KMS-11 (cell line): ENCODE measurements around the gene MAJIN.

Source experiments
- H2AFZ ChIP-seq: fragments of 200-600 bp; sonication (generic); 2 replicates; pipeline ENCODE4 v1.6.1; 2016; ENCODE audit warnings: antibody characterized with exemption, mixed run types, low read depth
- H3K27ac ChIP-seq: fragments of 200-600 bp; sonication (generic); 2 replicates; pipeline ENCODE4 v1.6.1; 2016; ENCODE audit warnings: mild to moderate bottlenecking, mixed run types
- H3K27me3 ChIP-seq: fragments of 200-600 bp; sonication (generic); 2 replicates; pipeline ENCODE4 v1.6.1; 2017; ENCODE audit warnings: mild to moderate bottlenecking, low read depth, mixed run types, moderate library complexity; ENCODE audit not compliant: insufficient read depth
- H3K36me3 ChIP-seq: fragments of 200-600 bp; sonication (generic); 2 replicates; pipeline ENCODE4 v1.6.1; 2017; ENCODE audit warnings: mild to moderate bottlenecking, mixed run types; ENCODE audit not compliant: insufficient read depth
- H3K4me1 ChIP-seq: fragments of 200-600 bp; sonication (generic); 2 replicates; pipeline ENCODE4 v1.6.1; 2016; ENCODE audit warnings: mild to moderate bottlenecking, low read depth, mixed run types; ENCODE audit not compliant: poor library complexity, severe bottlenecking
- H3K4me2 ChIP-seq: fragments of 200-600 bp; sonication (generic); 2 replicates; pipeline ENCODE4 v1.7.0; 2016; ENCODE audit warnings: mild to moderate bottlenecking, mixed run types
- H3K4me3 ChIP-seq: fragments of 200-600 bp; sonication (generic); IDR thresholded peaks from 2 replicates; pipeline ENCODE4 v1.6.1; 2017; ENCODE audit warnings: low read depth, low read length, mixed read lengths; ENCODE audit not compliant: insufficient read depth
- H3K79me2 ChIP-seq: fragments of 200-600 bp; sonication (generic); 2 replicates; pipeline ENCODE4 v1.6.1; 2016; ENCODE audit warnings: low read depth, mixed run types; ENCODE audit not compliant: insufficient read depth
- H3K9ac ChIP-seq: fragments of 200-600 bp; sonication (generic); 2 replicates; pipeline ENCODE4 v1.6.1; 2016; ENCODE audit warnings: mild to moderate bottlenecking, mixed run types
- H4K20me1 ChIP-seq: fragments of 200-600 bp; sonication (generic); 2 replicates; pipeline ENCODE4 v1.6.1; 2016; ENCODE audit warnings: mild to moderate bottlenecking, mixed run types; ENCODE audit not compliant: insufficient read depth
- TF ChIP-seq, protein P1 (sequence below): fragments of 200-600 bp; sonication (generic); conservative IDR thresholded peaks from 2 replicates; pipeline ENCODE4 v1.6.1; 2017; ENCODE audit warnings: low read depth, mild to moderate bottlenecking, antibody characterized with exemption, low read length, moderate library complexity, mixed read lengths

MAJIN gene

DNA sequence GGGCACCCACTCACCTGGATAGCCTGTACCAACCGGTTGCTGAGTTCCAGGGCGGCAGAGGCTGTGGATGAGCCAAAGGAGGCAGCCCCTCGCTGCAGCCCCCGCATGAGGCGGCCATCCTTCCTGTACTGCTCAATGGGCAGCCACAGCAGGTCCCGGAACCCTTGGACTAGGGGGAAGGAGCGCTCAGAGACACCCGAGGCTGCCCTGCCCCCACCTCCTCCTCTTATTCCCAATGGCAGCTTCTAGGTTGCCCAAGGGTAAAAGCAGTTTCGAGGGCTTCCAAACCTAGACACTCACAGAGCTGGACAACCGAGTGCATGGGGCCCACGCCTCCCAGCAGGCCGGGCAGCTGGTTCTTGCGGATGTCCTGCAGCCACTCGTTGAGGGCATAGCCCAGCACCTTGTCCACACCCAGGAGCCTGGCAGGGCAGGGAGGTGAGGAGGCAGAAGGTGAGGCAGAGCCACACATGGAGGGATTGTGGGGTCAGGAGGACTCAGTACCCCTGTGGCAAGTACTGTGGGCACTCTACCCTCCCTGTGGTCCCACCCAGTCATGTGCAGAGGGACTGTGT lies 75.4 kb downstream of the MAJIN start:
- peaks cover 5% of the 10 kb centered on the region for H3K4me1 ChIP-seq
- no peaks in the 10 kb centered on the region for H3K36me3 ChIP-seq
- H3K4me2 ChIP-seq: no peak overlapping the region
- no peak overlapping the region for H3K27ac ChIP-seq
- no peaks in the 10 kb centered on the region for H4K20me1 ChIP-seq
- no peaks in the 10 kb centered on the region for H3K27me3 ChIP-seq
- TF ChIP-seq, protein P1, sequence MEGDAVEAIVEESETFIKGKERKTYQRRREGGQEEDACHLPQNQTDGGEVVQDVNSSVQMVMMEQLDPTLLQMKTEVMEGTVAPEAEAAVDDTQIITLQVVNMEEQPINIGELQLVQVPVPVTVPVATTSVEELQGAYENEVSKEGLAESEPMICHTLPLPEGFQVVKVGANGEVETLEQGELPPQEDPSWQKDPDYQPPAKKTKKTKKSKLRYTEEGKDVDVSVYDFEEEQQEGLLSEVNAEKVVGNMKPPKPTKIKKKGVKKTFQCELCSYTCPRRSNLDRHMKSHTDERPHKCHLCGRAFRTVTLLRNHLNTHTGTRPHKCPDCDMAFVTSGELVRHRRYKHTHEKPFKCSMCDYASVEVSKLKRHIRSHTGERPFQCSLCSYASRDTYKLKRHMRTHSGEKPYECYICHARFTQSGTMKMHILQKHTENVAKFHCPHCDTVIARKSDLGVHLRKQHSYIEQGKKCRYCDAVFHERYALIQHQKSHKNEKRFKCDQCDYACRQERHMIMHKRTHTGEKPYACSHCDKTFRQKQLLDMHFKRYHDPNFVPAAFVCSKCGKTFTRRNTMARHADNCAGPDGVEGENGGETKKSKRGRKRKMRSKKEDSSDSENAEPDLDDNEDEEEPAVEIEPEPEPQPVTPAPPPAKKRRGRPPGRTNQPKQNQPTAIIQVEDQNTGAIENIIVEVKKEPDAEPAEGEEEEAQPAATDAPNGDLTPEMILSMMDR: no peak
- H3K79me2 ChIP-seq: no peaks in the 10 kb centered on the region
- H3K9ac ChIP-seq: no peak overlapping the region
- H2AFZ ChIP-seq: no peak overlapping the region
- H3K4me3 ChIP-seq: no peak overlapping the region

DNA sequence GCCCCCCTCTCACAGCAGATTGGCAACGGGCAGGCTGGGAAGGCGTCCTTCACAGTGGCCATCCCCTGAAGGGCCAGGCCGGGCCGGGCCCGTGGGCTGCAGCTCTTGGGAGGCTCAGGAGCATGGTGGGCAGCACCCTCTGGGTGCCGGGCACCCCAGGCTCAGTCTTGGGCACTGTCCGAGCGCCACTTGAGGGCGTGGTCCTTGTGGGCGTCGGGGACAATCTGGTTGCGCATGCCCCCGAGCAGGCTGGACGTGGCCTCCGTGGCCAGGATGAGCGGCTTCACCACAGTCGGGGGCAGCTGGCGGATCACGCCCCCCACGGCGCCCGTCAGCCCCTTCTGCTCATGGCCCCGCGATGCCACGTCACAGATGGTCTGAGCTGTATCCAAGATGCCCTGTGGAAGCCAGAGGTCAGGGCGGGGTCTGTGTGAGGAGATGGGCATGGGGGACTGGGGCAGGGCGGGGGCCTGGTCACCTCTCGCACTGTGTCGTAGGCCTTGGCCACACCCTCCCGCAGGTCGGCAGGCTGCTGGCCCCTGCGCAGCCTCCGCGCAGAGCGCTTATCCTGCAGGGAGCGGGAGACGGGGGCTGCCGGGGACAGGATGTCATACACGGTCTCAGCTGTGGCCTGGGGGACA lies 77.0 kb downstream of the MAJIN start:
- H4K20me1 ChIP-seq: no peaks in the 10 kb centered on the region
- no peak overlapping the region for H3K9ac ChIP-seq
- H3K4me1 ChIP-seq: peaks cover 5% of the 10 kb centered on the region
- H3K4me3 ChIP-seq: no peak overlapping the region
- H3K27me3 ChIP-seq: no peaks in the 10 kb centered on the region
- H3K27ac ChIP-seq: no peak overlapping the region
- no peak overlapping the region for H3K4me2 ChIP-seq
- no peaks in the 10 kb centered on the region for H3K79me2 ChIP-seq
- H3K36me3 ChIP-seq: no peaks in the 10 kb centered on the region
- no peak overlapping the region for H2AFZ ChIP-seq
- TF ChIP-seq, protein P1: no peak

DNA sequence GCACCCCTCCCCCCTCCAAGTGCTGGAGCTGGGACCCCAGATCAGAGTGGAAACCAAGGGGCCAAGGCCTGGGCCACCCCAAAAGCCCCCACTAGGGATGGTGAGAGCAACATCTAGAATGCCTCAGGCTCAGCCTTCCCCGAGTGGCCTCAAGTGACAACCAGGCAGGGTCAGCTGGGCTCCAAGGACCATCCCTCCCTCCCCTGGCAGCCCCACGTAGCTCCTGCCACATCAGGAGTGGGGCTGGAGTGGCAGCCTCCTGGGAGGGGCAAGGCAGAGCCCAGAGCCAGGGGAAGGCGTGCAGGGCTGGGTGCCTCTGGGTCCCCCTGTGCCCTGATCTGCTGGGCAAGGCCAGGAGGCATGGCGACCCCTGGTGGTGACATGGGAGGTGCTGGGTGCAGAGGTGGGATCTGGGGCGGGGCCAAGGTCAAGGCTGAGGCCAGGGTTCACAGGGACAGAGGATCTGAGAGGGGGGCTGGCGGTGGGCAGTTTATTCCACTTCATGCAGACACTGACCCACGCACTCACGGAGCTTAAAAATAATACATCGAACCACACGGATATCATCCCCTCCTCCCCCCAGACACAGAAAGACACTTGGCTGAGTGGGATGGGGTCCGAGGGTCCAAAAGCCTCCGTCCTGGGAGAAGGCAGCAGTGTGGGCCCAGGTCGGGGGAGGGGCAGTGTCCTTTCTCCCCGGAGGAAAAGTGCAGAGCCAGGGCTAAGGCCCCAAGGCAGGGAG lies 77.7 kb downstream of the MAJIN start:
- H3K9ac ChIP-seq: no peak overlapping the region
- no peaks in the 10 kb centered on the region for H3K79me2 ChIP-seq
- TF ChIP-seq, protein P1: peak; percentile 85
- no peak overlapping the region for H3K4me2 ChIP-seq
- peaks cover 5% of the 10 kb centered on the region for H3K4me1 ChIP-seq
- no peaks in the 10 kb centered on the region for H3K36me3 ChIP-seq
- no peaks in the 10 kb centered on the region for H3K27me3 ChIP-seq
- no peak overlapping the region for H3K4me3 ChIP-seq
- H3K27ac ChIP-seq: no peak overlapping the region
- H4K20me1 ChIP-seq: no peaks in the 10 kb centered on the region
- no peak overlapping the region for H2AFZ ChIP-seq

DNA sequence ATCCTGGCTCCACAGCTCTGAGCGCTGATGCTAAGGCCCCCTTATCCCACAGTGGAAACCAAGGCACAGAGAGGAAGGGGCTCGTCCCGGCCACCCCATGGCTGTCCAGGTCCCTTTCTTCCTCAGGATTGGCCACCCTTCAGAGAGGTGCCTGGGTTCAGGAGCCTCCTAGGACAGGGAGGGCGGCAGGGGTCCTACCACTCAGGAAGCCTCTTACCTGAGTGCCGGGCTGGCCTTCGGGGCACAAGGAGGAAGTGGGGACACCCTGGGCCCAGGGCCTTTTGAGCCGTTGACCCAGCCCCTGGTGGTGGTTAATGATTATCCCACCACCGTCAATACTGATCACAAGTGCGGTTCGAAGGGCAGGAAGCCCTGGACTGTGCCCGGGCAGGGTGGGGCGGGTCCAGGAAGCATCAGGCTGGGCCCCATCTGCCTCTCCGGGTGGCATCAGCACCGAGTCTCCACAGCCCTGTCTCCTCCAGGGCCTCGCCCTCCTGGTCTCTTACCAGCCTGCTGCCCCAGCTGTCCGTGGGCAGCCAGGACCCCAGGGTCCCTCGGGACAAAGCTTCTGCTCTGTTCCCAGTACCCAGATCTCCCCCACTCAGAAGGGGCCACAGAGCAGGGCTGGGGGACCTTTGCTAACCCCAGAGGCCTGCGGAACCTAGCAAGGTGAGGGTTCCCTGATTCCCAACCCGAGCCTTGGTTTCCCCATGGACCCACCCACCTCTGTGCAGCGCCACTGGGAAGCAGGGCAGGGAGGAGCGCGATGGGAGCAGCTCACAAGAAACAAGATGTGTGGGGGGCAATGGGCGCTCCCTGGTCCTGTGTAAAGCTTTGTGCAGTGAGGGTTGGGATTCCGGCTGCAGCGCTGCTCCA lies 78.5 kb downstream of the MAJIN start:
- Histone ChIP-seq H4K20me1 (no peaks in the 10 kb centered on the region), H3K4me3 (no peak overlapping the region), H3K79me2 (no peaks in the 10 kb centered on the region), H3K4me2 (no peak overlapping the region), H3K27me3 (no peaks in the 10 kb centered on the region), H2AFZ (no peak overlapping the region), H3K27ac (no peak overlapping the region), H3K9ac (no peak overlapping the region), H3K4me1 (peaks cover 5% of the 10 kb centered on the region), H3K36me3 (no peaks in the 10 kb centered on the region)
- TF ChIP-seq, protein P1: no peak
